ENCODE data around the gene DNAAF5.

- TF ChIP-seq CTCF (IDR thresholded peaks at IDR 0.05) (no peak), POLR2A (IDR thresholded peaks at IDR 0.05) (no peak)
These were observed 46.5 kb downstream of the DNAAF5 start for GRCh38 chr7:772861-773621.
